Measurements from ENCODE around the gene PPP2R5C.

PPP2R5C gene

GRCh38 chr14:101907619-101908018 is 146.1 kb downstream of the PPP2R5C start:
- TF ChIP-seq CTCF (IDR thresholded peaks at IDR 0.05) = no peak
- no peaks in the 10 kb centered on the region for H3K4me1 Mint-ChIP-seq
- no peak overlapping the region for H3K4me3 Mint-ChIP-seq
- no peaks in the 10 kb centered on the region for H3K9me3 Mint-ChIP-seq
- no peak overlapping the region for H3K27ac Mint-ChIP-seq
- no peaks in the 10 kb centered on the region for H3K27me3 Mint-ChIP-seq (ENCODE audit: low read depth, poor library complexity)
- peaks cover 56% of the 10 kb centered on the region for H3K36me3 Mint-ChIP-seq (ENCODE audit: low read depth)
- DNase-seq = no peak

GRCh38 chr14:101908795-101909194 is 147.3 kb downstream of the PPP2R5C start:
- no peaks in the 10 kb centered on the region for H3K27me3 Mint-ChIP-seq (ENCODE audit: low read depth, poor library complexity)
- TF ChIP-seq CTCF (IDR thresholded peaks at IDR 0.05) = no peak
- no peak for DNase-seq
- no peaks in the 10 kb centered on the region for H3K4me1 Mint-ChIP-seq
- no peak overlapping the region for H3K27ac Mint-ChIP-seq
- H3K36me3 Mint-ChIP-seq (ENCODE audit: low read depth) = peaks cover 51% of the 10 kb centered on the region
- no peaks in the 10 kb centered on the region for H3K9me3 Mint-ChIP-seq
- H3K4me3 Mint-ChIP-seq = no peak overlapping the region

GRCh38 chr14:101909371-101910096 is 148.0 kb downstream of the PPP2R5C start:
- no peak for DNase-seq
- H3K27ac Mint-ChIP-seq = no peak overlapping the region
- H3K36me3 Mint-ChIP-seq (ENCODE audit: low read depth) = peaks cover 55% of the 10 kb centered on the region
- no peaks in the 10 kb centered on the region for H3K27me3 Mint-ChIP-seq (ENCODE audit: low read depth, poor library complexity)
- no peak overlapping the region for H3K4me3 Mint-ChIP-seq
- TF ChIP-seq CTCF (IDR thresholded peaks at IDR 0.05) = no peak
- H3K4me1 Mint-ChIP-seq = no peaks in the 10 kb centered on the region
- no peaks in the 10 kb centered on the region for H3K9me3 Mint-ChIP-seq

GRCh38 chr14:101912841-101913240 is 151.3 kb downstream of the PPP2R5C start:
- peaks cover 41% of the 10 kb centered on the region for H3K36me3 Mint-ChIP-seq (ENCODE audit: low read depth)
- H3K9me3 Mint-ChIP-seq = no peaks in the 10 kb centered on the region
- no peaks in the 10 kb centered on the region for H3K27me3 Mint-ChIP-seq (ENCODE audit: low read depth, poor library complexity)
- peaks cover 26% of the 10 kb centered on the region for H3K4me1 Mint-ChIP-seq
- no peak overlapping the region for H3K4me3 Mint-ChIP-seq
- no peak for DNase-seq
- no peak overlapping the region for H3K27ac Mint-ChIP-seq
- TF ChIP-seq CTCF (IDR thresholded peaks at IDR 0.05) = no peak

GRCh38 chr14:101914083-101914482 is 152.6 kb downstream of the PPP2R5C start:
- Mint-ChIP-seq H3K36me3 (ENCODE audit: low read depth) (peaks cover 35% of the 10 kb centered on the region), H3K9me3 (no peaks in the 10 kb centered on the region), H3K27me3 (ENCODE audit: low read depth, poor library complexity) (no peaks in the 10 kb centered on the region), H3K4me1 (peaks cover 35% of the 10 kb centered on the region), H3K27ac (no peak overlapping the region), H3K4me3 (no peak overlapping the region)
- DNase-seq = no peak
- no peak for TF ChIP-seq CTCF (IDR thresholded peaks at IDR 0.05)
